ENCODE measurements around the gene PIR. TPM values are rescaled to one million over a fixed set of nuclear protein-coding genes. Genes with fewer than 3 reads are reported as not detected.

PIR gene
- total RNA-seq: 1 to 10 TPM; 3.1 to 3.8 TPM

GRCh38 chrX:15493118-15493962 lies at the start of gene PIR:
Gene PIR (minus strand): TSS chrX:15493333. CDS start chrX:15491257, 2,076 bp downstream.
- peak; percentile 100 for ATAC-seq (replicated peaks)
- no peaks in the 10 kb centered on the region for H3K36me3 Mint-ChIP-seq (ENCODE audit: low read depth)
- H3K27ac Mint-ChIP-seq: peak within 1 kb of the TSS; percentile 56
- peak within 1 kb of the TSS; percentile 78 for H3K4me3 Mint-ChIP-seq
- no peaks in the 10 kb centered on the region for H3K9me3 Mint-ChIP-seq
- peaks cover 5% of the 10 kb centered on the region for H3K4me1 Mint-ChIP-seq
- peaks cover 3% of the 10 kb centered on the region for H3K27me3 Mint-ChIP-seq

GRCh38 chrX:15530318-15530717 lies 37.2 kb upstream of the PIR start:
- no peaks in the 10 kb centered on the region for H3K36me3 Mint-ChIP-seq (ENCODE audit: low read depth)
- H3K9me3 Mint-ChIP-seq: no peaks in the 10 kb centered on the region

GRCh38 chrX:15529165-15529564 lies 36.0 kb upstream of the PIR start:
- no peaks in the 10 kb centered on the region for H3K36me3 Mint-ChIP-seq (ENCODE audit: low read depth)
- H3K9me3 Mint-ChIP-seq: no peaks in the 10 kb centered on the region
- no peak overlapping the region for H3K4me3 Mint-ChIP-seq
- no peak for ATAC-seq (replicated peaks)
- no peaks in the 10 kb centered on the region for H3K4me1 Mint-ChIP-seq
- H3K27me3 Mint-ChIP-seq: no peaks in the 10 kb centered on the region
- H3K27ac Mint-ChIP-seq: no peak overlapping the region

More at GRCh38 chrX:15530318-15530717, 37.2 kb upstream of the PIR start:
- Mint-ChIP-seq H3K27ac (no peak overlapping the region), H3K27me3 (no peaks in the 10 kb centered on the region), H3K4me3 (no peak overlapping the region), H3K4me1 (no peaks in the 10 kb centered on the region)
- no peak for ATAC-seq (replicated peaks)

GRCh38 chrX:15525664-15526416 lies 32.7 kb upstream of the PIR start:
- no peak overlapping the region for H3K27ac Mint-ChIP-seq
- H3K4me3 Mint-ChIP-seq: no peak overlapping the region
- no peaks in the 10 kb centered on the region for H3K4me1 Mint-ChIP-seq
- H3K9me3 Mint-ChIP-seq: no peaks in the 10 kb centered on the region
- H3K27me3 Mint-ChIP-seq: peaks cover 8% of the 10 kb centered on the region
- no peaks in the 10 kb centered on the region for H3K36me3 Mint-ChIP-seq (ENCODE audit: low read depth)
- ATAC-seq (replicated peaks): no peak

- ATAC-seq (replicated peaks): no peak
- Mint-ChIP-seq H3K9me3 (peaks cover 2% of the 10 kb centered on the region), H3K27ac (no peak overlapping the region), H3K36me3 (ENCODE audit: low read depth) (no peaks in the 10 kb centered on the region), H3K4me3 (no peak overlapping the region), H3K4me1 (no peaks in the 10 kb centered on the region), H3K27me3 (peaks cover 10% of the 10 kb centered on the region)
Observed at GRCh38 chrX:15524417-15524816, 31.3 kb upstream of the PIR start.

GRCh38 chrX:15523088-15523487 lies 30.0 kb upstream of the PIR start:
- no peak overlapping the region for H3K27ac Mint-ChIP-seq

GRCh38 chrX:15522464-15522863 lies 29.3 kb upstream of the PIR start:
- Mint-ChIP-seq H3K27me3 (peaks cover 12% of the 10 kb centered on the region), H3K4me1 (no peaks in the 10 kb centered on the region), H3K36me3 (ENCODE audit: low read depth) (no peaks in the 10 kb centered on the region)

More at GRCh38 chrX:15523088-15523487, 30.0 kb upstream of the PIR start:
- Mint-ChIP-seq H3K9me3 (peaks cover 4% of the 10 kb centered on the region), H3K36me3 (ENCODE audit: low read depth) (no peaks in the 10 kb centered on the region), H3K4me3 (no peak overlapping the region), H3K27me3 (peaks cover 12% of the 10 kb centered on the region), H3K4me1 (no peaks in the 10 kb centered on the region)
- ATAC-seq (replicated peaks): no peak

GRCh38 chrX:15515931-15516330 lies 22.8 kb upstream of the PIR start:
- ATAC-seq (replicated peaks): no peak
- Mint-ChIP-seq H3K9me3 (peaks cover 4% of the 10 kb centered on the region), H3K27ac (no peak overlapping the region), H3K36me3 (ENCODE audit: low read depth) (no peaks in the 10 kb centered on the region), H3K27me3 (peaks cover 7% of the 10 kb centered on the region), H3K4me1 (no peaks in the 10 kb centered on the region), H3K4me3 (no peak overlapping the region)

More at GRCh38 chrX:15522464-15522863, 29.3 kb upstream of the PIR start:
- ATAC-seq (replicated peaks): no peak
- Mint-ChIP-seq H3K27ac (no peak overlapping the region), H3K9me3 (peaks cover 4% of the 10 kb centered on the region), H3K4me3 (no peak overlapping the region)

- Mint-ChIP-seq H3K27ac (no peak overlapping the region), H3K4me3 (no peak overlapping the region), H3K4me1 (no peaks in the 10 kb centered on the region), H3K9me3 (peaks cover under 1% of the 10 kb centered on the region), H3K27me3 (peaks cover 3% of the 10 kb centered on the region), H3K36me3 (ENCODE audit: low read depth) (no peaks in the 10 kb centered on the region)
- no peak for ATAC-seq (replicated peaks)
Observed at GRCh38 chrX:15514279-15514678, 21.1 kb upstream of the PIR start.

GRCh38 chrX:15512401-15512965 lies 19.4 kb upstream of the PIR start:
- H3K27me3 Mint-ChIP-seq: peaks cover 3% of the 10 kb centered on the region
- no peaks in the 10 kb centered on the region for H3K36me3 Mint-ChIP-seq (ENCODE audit: low read depth)
- ATAC-seq (replicated peaks): no peak
- H3K4me1 Mint-ChIP-seq: no peaks in the 10 kb centered on the region
- H3K9me3 Mint-ChIP-seq: no peaks in the 10 kb centered on the region
- H3K27ac Mint-ChIP-seq: no peak overlapping the region
- H3K4me3 Mint-ChIP-seq: no peak overlapping the region

GRCh38 chrX:15511563-15511962 lies 18.4 kb upstream of the PIR start:
- no peaks in the 10 kb centered on the region for H3K9me3 Mint-ChIP-seq
- H3K36me3 Mint-ChIP-seq (ENCODE audit: low read depth): no peaks in the 10 kb centered on the region
- H3K27me3 Mint-ChIP-seq: peaks cover 3% of the 10 kb centered on the region
- no peak overlapping the region for H3K4me3 Mint-ChIP-seq
- no peaks in the 10 kb centered on the region for H3K4me1 Mint-ChIP-seq
- no peak overlapping the region for H3K27ac Mint-ChIP-seq
- ATAC-seq (replicated peaks): no peak

GRCh38 chrX:15509845-15510244 lies 16.7 kb upstream of the PIR start:
- no peak overlapping the region for H3K27ac Mint-ChIP-seq
- no peaks in the 10 kb centered on the region for H3K36me3 Mint-ChIP-seq (ENCODE audit: low read depth)
- no peaks in the 10 kb centered on the region for H3K9me3 Mint-ChIP-seq
- no peaks in the 10 kb centered on the region for H3K4me1 Mint-ChIP-seq
- H3K4me3 Mint-ChIP-seq: no peak overlapping the region
- no peak for ATAC-seq (replicated peaks)
- H3K27me3 Mint-ChIP-seq: no peaks in the 10 kb centered on the region

- Mint-ChIP-seq H3K9me3 (no peaks in the 10 kb centered on the region), H3K36me3 (ENCODE audit: low read depth) (no peaks in the 10 kb centered on the region), H3K4me3 (no peak overlapping the region), H3K27me3 (peaks cover 6% of the 10 kb centered on the region), H3K4me1 (no peaks in the 10 kb centered on the region), H3K27ac (no peak overlapping the region)
- ATAC-seq (replicated peaks): no peak
Observed at GRCh38 chrX:15507005-15507404, 13.9 kb upstream of the PIR start.

- no peak for ATAC-seq (replicated peaks)
- Mint-ChIP-seq H3K27me3 (peaks cover 6% of the 10 kb centered on the region), H3K27ac (no peak overlapping the region), H3K4me1 (no peaks in the 10 kb centered on the region), H3K36me3 (ENCODE audit: low read depth) (no peaks in the 10 kb centered on the region), H3K4me3 (no peak overlapping the region), H3K9me3 (no peaks in the 10 kb centered on the region)
Observed at GRCh38 chrX:15505101-15505500, 12.0 kb upstream of the PIR start.

All from activated T-helper 17 cell treated with anti-CD3 and anti-CD28 coated beads, Interleukin-2, amount 50 U/mL, for 72 hours (primary cell).